OCI-LY3 (cell line): Measurements from ENCODE around the gene ARHGEF16.

Experiments
- EZH2phosphoT487 ChIP-seq: fragments of 200-600 bp; shearing (Covaris generic); IDR thresholded peaks from 2 replicates; pipeline ENCODE4 v1.6.1; 2018; ENCODE audit warnings: antibody characterized with exemption, mixed run types, low read depth
- TF ChIP-seq, protein P1 (sequence below): fragments of 200-600, 300-600 bp; sonication (generic); IDR thresholded peaks from 2 replicates; pipeline ENCODE4 v1.5.1; 2014; ENCODE audit warnings: antibody characterized with exemption, low read length, low read depth

DNA sequence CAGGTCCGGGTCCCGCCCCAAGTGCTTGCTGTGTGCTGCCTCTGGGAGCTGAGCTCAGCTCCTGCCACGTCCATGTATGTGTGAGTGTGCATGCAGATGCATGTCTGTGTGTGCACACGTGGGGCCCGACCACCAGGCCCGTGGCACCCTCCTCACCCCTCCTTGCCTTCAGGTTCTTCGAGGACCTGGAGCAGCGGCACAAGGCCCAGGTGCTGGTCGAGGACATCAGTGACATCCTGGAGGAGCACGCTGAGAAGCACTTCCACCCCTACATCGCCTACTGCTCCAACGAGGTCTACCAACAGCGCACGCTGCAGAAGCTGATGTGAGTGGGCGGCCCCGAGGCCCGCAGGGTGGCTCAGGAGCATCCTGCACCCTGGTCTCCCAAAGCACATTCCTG is 18.4 kb downstream of the ARHGEF16 start:
- TF ChIP-seq, protein P1, sequence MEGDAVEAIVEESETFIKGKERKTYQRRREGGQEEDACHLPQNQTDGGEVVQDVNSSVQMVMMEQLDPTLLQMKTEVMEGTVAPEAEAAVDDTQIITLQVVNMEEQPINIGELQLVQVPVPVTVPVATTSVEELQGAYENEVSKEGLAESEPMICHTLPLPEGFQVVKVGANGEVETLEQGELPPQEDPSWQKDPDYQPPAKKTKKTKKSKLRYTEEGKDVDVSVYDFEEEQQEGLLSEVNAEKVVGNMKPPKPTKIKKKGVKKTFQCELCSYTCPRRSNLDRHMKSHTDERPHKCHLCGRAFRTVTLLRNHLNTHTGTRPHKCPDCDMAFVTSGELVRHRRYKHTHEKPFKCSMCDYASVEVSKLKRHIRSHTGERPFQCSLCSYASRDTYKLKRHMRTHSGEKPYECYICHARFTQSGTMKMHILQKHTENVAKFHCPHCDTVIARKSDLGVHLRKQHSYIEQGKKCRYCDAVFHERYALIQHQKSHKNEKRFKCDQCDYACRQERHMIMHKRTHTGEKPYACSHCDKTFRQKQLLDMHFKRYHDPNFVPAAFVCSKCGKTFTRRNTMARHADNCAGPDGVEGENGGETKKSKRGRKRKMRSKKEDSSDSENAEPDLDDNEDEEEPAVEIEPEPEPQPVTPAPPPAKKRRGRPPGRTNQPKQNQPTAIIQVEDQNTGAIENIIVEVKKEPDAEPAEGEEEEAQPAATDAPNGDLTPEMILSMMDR = no peak
- TF ChIP-seq EZH2phosphoT487 = no peak
